Tibial nerve (tissue), 4 donors: ENCODE results near the gene TKFC. TPM values are rescaled to one million over a fixed set of nuclear protein-coding genes. Genes with fewer than 3 reads are reported as not detected.

ENCODE experiments used
- DNase-seq, 2 donors: peaks; one replicate each; pipeline ENCODE4 v3.0.0-alpha.2; 2019; ENCODE audit warnings: low spot score in 2 of 2
- H3K27ac ChIP-seq, 4 donors: fragments of 200-600 bp; sonication (generic) in 3 of 4; one replicate each; pipeline ENCODE4 v1.5.1; 2017 to 2019; ENCODE audit warnings: mild to moderate bottlenecking in 1 of 4
- H3K27me3 ChIP-seq, 2 donors: fragments of 200-600 bp; sonication (generic) in 1 of 2; one replicate each; pipeline versions ENCODE4 v1.5.1 to v1.6.0; 2017 to 2019
- H3K36me3 ChIP-seq, 3 donors: fragments of 200-600 bp; sonication (generic); one replicate each; pipeline ENCODE4 v1.5.1; 2018 to 2019
- H3K4me1 ChIP-seq, 4 donors: fragments of 200-600 bp; sonication (generic) in 3 of 4; one replicate each; pipeline ENCODE4 v1.5.1; 2017 to 2019
- H3K4me3 ChIP-seq, 4 donors: fragments of 200-600 bp; sonication (generic) in 3 of 4; one replicate each; pipeline ENCODE4 v1.5.1; 2017 to 2019; ENCODE audit warnings: mild to moderate bottlenecking in 1 of 4, moderate library complexity in 1 of 4
- H3K9me3 ChIP-seq, 4 donors: fragments of 200-600 bp; sonication (generic) in 3 of 4; one replicate each; pipeline ENCODE4 v1.5.1; 2017 to 2019
- CTCF ChIP-seq, 5 experiments: fragments of 200-600 bp in 3 of 5; fragments of 450-650 bp in 2 of 5; sonication (generic) in 3 of 5; IDR thresholded peaks; one replicate each; pipeline ENCODE4 v1.5.1; 2016 to 2019; ENCODE audit warnings: antibody characterized with exemption in 5 of 5, mild to moderate bottlenecking in 3 of 5, moderate library complexity in 2 of 5
- EP300 ChIP-seq, 2 donors: sonication (generic); formaldehyde crosslinking; IDR thresholded peaks; one replicate each; pipeline ENCODE4 v1.6.1; 2017; ENCODE audit warnings: antibody characterized with exemption in 2 of 2, mild to moderate bottlenecking in 1 of 2
- POLR2A ChIP-seq, 2 donors: fragments of 450-650 bp; IDR thresholded peaks; one replicate each; pipeline ENCODE4 v1.6.1; 2017; ENCODE audit warnings: antibody characterized with exemption in 2 of 2, mild to moderate bottlenecking in 2 of 2, moderate library complexity in 2 of 2
- WGBS, 2 donors: methylation state at CpG; one replicate each; pipeline ENCODE4 v1.1.5; 2018; 5-methylcytosine and 5-hydroxymethylcytosine counted together
- total RNA-seq, 4 donors: library from RNA; depleted of rRNA; stranded (reverse); fragments of >200 nt; gene quantifications; one replicate each; pipeline ENCODE4 v1.1.0, GENCODE V29; 2016

Gene TKFC, protein sequence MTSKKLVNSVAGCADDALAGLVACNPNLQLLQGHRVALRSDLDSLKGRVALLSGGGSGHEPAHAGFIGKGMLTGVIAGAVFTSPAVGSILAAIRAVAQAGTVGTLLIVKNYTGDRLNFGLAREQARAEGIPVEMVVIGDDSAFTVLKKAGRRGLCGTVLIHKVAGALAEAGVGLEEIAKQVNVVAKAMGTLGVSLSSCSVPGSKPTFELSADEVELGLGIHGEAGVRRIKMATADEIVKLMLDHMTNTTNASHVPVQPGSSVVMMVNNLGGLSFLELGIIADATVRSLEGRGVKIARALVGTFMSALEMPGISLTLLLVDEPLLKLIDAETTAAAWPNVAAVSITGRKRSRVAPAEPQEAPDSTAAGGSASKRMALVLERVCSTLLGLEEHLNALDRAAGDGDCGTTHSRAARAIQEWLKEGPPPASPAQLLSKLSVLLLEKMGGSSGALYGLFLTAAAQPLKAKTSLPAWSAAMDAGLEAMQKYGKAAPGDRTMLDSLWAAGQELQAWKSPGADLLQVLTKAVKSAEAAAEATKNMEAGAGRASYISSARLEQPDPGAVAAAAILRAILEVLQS
- 10 to 100 TPM; 15.0 to 39.6 (median 24.5) TPM for total RNA-seq

DNA sequence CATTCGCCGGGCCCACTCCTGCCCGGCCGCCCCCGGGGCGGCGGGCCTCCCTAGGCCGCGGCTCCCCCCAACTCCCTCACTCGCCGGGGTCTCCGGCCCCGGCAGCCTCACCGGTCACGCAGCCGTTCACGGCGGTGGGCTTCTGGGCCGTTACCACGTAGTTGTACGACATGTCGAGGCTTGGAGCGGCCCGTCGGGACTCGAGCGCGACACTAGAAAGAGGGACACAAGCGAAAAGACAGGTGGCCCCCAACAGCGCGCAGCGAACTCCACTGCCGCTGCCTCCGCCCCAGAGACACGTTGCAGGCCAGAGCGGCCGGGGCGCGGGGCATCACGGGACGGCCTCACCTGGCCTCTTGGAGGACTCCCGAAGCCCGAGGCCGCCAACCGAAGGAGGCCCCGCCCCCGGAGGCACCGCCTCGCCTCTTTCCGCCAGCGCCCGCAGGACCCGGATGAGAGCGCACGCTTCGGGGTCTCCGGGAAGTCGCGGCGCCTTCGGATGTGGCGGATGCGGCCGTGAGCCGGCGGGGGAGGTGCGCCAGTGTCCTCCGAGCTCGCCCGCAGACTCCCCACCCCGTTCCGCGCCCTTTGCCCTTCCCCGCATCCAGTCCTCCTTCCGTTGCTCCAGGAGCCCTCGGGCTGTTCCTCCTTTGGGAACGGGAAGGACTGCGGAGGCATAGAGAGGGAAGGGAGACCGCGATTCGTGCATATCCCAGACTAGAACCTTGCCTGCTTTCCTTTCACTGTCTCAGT, at the start of gene TKFC, which contains the start of gene DDB1:
TKFC (plus strand) TSS at position 432 of the 753 bp plus-strand sequence. CDS start 1,501 bp downstream, outside the sequence.
DDB1 (minus strand) TSS at position 309 of the 753 bp plus-strand sequence; CDS start at position 172, 137 bp downstream.
- Histone ChIP-seq H3K36me3 (peaks cover 0 to 26% (median 0%) of the 10 kb centered on the region in 3 donors), H3K4me3 (peak within 1 kb of the TSS; percentile 55 to 100 (median 99)), H3K27ac (peak within 1 kb of the TSS; percentile 70 to 97 (median 96)), H3K9me3 (no peaks in the 10 kb centered on the region), H3K4me1 (peaks cover 0 to 73% (median 20%) of the 10 kb centered on the region in 4 donors), H3K27me3 (no peaks in the 10 kb centered on the region)
- peak; percentile 85 for DNase-seq
- WGBS, 2 donors: 1% methylated on average over 34 to 62 of the region's 81 CpGs
- peak; percentile 72 to 92 for TF ChIP-seq EP300 (IDR thresholded peaks at IDR 0.05)
- TF ChIP-seq CTCF (IDR thresholded peaks at IDR 0.05): peak in 2 of 5 experiments; percentile 39 to 50
- peak; percentile 59 to 82 for TF ChIP-seq POLR2A (IDR thresholded peaks at IDR 0.05)

GRCh38 chr11:61283613-61284012, 49.4 kb upstream of the TKFC start:
- TF ChIP-seq CTCF (IDR thresholded peaks at IDR 0.05) (no peak), EP300 (IDR thresholded peaks at IDR 0.05) (no peak), POLR2A (IDR thresholded peaks at IDR 0.05) (no peak)
- Histone ChIP-seq H3K9me3 (no peaks in the 10 kb centered on the region), H3K4me1 (peaks cover 0 to 14% (median 0%) of the 10 kb centered on the region in 4 donors), H3K27ac (no peak overlapping the region), H3K27me3 (no peaks in the 10 kb centered on the region), H3K4me3 (no peak overlapping the region), H3K36me3 (peaks cover 0 to 28% (median 0%) of the 10 kb centered on the region in 3 donors)
- DNase-seq: no peak
- WGBS, 2 donors: 97 to 99% methylated on average over 4 of the region's 4 CpGs

GRCh38 chr11:61287338-61287977, 45.6 kb upstream of the TKFC start:
- TF ChIP-seq POLR2A (IDR thresholded peaks at IDR 0.05) (no peak), CTCF (IDR thresholded peaks at IDR 0.05) (no peak), EP300 (IDR thresholded peaks at IDR 0.05) (no peak)
- no peak for DNase-seq
- no peaks in the 10 kb centered on the region for H3K27me3 ChIP-seq
- peaks cover 0 to 22% (median 0%) of the 10 kb centered on the region in 3 donors for H3K36me3 ChIP-seq
- whole genome bisulfite sequencing, 2 donors: 82 to 86% methylated on average over 14 of the region's 14 CpGs
- no peaks in the 10 kb centered on the region for H3K9me3 ChIP-seq
- no peak overlapping the region for H3K27ac ChIP-seq
- no peaks in the 10 kb centered on the region for H3K4me1 ChIP-seq
- no peak overlapping the region for H3K4me3 ChIP-seq

- WGBS, 2 donors: 88 to 89% methylated on average over 11 to 12 of the region's 12 CpGs
- Histone ChIP-seq H3K4me3 (no peak overlapping the region), H3K36me3 (peaks cover 0 to 3% (median 0%) of the 10 kb centered on the region in 3 donors), H3K27me3 (no peaks in the 10 kb centered on the region), H3K9me3 (no peaks in the 10 kb centered on the region), H3K4me1 (peaks cover 0 to 28% (median 21%) of the 10 kb centered on the region in 4 donors), H3K27ac (no peak overlapping the region)
- TF ChIP-seq CTCF (IDR thresholded peaks at IDR 0.05) (no peak), POLR2A (IDR thresholded peaks at IDR 0.05) (no peak), EP300 (IDR thresholded peaks at IDR 0.05) (no peak)
- no peak for DNase-seq
Observed at GRCh38 chr11:61290905-61291690, 41.9 kb upstream of the TKFC start.
